Measurements from ENCODE around the gene DPP10.
"Not testable (repeated sequence)": the region's sequence is repeated elsewhere in the genome, so short reads cannot be mapped to it uniquely, and the experiment has no call there.

Gene DPP10

GRCh38 chr2:114717049-114717448 is 274.6 kb downstream of the DPP10 start:
- DNase-seq (ENCODE audit: low read depth, low spot score), result no peak

DNA sequence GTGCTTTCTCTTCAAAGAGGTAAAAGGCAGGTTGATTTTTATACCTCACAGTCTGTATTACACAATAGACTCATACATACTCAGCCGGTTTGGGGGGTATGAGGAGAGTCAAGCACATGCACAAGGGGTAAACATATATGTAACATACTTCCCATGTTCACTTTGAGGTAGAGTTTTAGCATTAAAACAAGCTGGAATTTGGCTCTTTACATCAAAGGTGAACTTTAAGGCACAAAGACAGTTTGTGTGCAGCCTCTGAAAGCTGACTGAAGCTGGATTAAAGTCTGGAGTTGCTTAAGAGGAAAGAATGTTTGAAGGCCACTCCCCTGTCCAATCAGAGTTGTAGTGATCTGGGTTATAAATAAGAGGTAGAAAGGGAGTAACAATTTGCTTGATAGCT is 282.0 kb downstream of the DPP10 start:
- no peak for DNase-seq (ENCODE audit: low read depth, low spot score)

DNA sequence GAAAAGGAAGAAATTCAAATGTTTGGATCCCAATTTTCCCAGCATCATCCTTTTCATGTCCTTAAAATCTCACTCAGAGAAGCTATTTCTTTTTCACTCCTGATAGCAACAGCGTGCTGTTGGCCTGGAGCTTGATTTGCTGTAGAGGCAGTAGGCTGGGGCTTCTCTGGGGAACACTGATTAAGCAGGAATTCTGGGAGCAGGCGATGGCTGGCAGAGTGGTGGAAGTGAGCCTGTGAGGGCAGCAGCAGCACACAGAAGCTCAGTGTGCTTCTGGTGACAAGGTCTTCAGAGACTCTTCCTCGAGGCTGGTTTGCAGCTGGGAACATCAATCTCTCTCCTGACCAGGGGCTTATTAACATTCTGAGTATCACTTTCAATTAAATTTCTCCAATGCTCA is 284.6 kb downstream of the DPP10 start:
- no peak for DNase-seq (ENCODE audit: low read depth, low spot score)

DNA sequence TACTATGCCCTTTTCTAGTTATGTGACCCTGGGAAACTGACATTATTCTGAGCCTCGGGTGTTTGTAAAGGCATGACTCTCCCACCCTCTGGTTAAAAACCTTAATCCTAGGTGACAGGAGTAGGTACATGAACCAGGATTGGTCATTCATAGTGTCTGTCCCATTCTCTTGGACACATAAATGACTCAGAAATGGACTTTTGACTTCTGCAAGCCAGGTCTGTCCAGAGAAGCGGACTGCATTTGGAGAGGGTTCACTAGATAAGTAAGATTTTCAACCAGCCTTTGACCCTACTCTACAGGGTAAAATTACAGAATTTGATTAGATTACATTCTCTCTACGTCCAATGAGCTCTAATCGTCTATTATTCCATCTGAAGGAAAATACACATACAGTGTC is 285.9 kb downstream of the DPP10 start:
- no peak for DNase-seq (ENCODE audit: low read depth, low spot score)

DNA sequence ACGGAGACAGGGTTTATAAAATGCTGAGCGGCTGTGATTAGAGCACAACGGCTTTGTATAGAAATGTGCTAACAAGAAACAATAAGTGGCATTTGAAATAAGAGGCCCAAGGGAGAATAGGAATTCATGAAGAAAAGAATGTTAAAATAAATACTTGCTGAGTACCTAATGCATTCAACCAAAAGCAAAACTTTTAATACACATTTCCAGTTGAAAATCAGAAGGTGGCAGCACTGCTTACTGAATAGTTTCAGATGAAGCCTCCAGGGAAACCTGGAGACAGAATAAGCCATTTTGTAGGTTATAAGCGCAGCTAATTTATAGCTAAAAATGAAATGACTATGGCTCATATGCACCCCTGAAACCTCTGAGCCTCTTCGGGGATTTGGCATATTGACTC is 286.6 kb downstream of the DPP10 start:
- no peak for DNase-seq (ENCODE audit: low read depth, low spot score)

- no peak for DNase-seq (ENCODE audit: low read depth, low spot score)
These were observed 292.7 kb downstream of the DPP10 start for GRCh38 chr2:114735126-114735525.

- no peak for DNase-seq (ENCODE audit: low read depth, low spot score)
These were observed 299.8 kb downstream of the DPP10 start for GRCh38 chr2:114742245-114742644.

DNA sequence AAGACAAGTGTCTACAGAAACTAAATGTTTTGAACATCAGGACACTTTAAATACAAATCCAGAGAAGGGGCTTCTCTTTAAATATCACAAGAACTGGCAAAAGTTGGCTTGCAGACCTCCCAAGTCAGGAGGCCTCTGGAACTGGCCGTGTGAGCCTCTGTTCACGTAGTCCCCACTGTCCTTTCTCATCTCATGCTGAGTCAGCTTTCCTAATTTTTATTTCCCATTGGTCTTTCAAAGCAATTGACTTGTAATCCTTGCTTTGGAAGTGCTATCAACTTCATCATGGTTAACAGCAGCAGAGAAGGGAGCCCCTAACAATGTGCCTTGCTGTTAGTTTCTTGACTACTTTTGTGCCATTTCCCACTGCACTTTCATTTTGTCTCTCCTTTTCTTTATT is 303.3 kb downstream of the DPP10 start:
- DNase-seq (ENCODE audit: low read depth, low spot score), result no peak

GRCh38 chr2:114748175-114748574 is 305.7 kb downstream of the DPP10 start:
- not testable (repeated sequence) for DNase-seq (ENCODE audit: low read depth, low spot score)

- DNase-seq (ENCODE audit: low read depth, low spot score), result no peak
These were observed 310.0 kb downstream of the DPP10 start for GRCh38 chr2:114752425-114752824.

DNA sequence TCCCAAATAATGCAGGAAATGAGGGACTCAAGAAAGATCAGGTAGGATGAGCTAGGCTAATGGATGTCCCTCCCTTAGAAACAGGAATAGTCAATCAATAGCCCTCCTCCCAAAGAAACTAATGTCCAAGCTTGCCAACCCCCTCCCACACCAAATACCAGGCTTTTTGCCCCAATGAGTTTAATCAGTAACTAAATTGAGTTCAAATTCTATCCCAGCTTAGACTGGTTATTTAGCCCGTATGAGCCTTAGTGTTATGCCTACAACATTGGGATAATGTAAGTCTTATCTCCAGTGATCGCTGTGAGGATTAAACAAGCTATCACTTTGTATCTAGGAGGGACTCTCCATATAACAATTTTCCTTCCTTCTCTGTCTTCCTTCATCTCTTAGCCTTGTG is 310.7 kb downstream of the DPP10 start:
- DNase-seq (ENCODE audit: low read depth, low spot score), result no peak

GRCh38 chr2:114754907-114755563 is 312.6 kb downstream of the DPP10 start:
- no peak for DNase-seq (ENCODE audit: low read depth, low spot score)

DNA sequence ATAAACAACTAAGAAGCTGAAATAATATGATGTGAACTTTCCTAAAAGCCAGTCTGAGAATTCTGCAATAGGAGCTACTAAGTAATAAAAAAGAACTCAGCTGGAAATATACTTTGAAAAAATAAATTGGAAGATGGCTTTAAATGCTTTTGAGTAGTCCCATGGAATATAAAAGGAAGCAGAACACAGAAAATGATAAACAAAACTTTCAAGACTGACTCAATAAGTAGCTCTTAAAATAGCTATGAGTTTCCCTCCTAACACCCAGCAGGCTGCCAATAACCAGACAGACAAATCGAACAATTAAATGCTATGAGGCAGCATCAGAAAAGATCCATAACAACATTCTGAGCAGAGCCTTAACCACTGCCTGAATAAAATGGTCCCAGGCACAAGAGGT is 319.9 kb downstream of the DPP10 start:
- DNase-seq (ENCODE audit: low read depth, low spot score), result no peak

DNA sequence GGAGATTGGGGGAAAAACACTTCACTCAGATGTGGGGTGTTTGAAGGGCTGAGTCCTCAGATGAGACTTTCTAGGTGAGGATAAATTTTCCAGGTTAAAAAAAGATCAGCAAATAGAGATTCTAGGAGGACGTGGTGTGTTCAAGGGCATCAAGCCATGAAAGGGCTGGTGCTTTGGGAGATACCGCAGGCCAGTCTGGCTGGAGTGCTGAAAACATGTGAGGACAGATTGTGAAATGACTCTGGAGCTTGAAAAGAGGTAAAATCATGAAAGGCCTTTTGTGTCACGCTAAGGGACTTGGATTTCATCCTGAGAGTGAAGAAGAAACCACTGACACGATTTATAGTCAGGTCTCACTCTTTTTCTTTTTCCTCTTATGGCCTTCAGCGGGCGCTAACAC is 320.5 kb downstream of the DPP10 start:
- DNase-seq (ENCODE audit: low read depth, low spot score), result no peak

GRCh38 chr2:114769110-114769509 is 326.7 kb downstream of the DPP10 start:
- no peak for DNase-seq (ENCODE audit: low read depth, low spot score)

DNA sequence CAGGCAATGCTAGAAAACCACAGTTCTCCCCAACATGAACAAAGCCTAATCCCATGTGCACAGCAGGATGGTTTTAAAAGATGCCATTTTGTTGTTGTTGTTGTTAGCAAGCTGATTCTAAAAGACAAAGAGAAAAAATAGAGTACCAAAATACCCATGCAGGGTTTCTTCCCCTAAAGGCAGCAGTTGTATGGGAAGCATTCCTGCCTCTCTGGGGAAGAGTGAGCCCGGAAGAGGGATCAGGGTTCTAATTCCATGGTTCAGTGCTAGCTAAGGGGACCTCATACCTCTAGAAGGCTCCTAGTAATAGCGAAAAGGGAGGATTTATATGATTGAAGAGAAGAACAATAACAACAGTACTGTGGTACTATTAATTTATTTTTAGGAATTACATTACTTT is 327.6 kb downstream of the DPP10 start:
- DNase-seq (ENCODE audit: low read depth, low spot score), result no peak

- DNase-seq (ENCODE audit: low read depth, low spot score), result no peak
These were observed 341.6 kb downstream of the DPP10 start for GRCh38 chr2:114784046-114784445.

- no peak for DNase-seq (ENCODE audit: low read depth, low spot score)
These were observed 342.6 kb downstream of the DPP10 start for GRCh38 chr2:114784890-114785583.

- DNase-seq (ENCODE audit: low read depth, low spot score), result no peak
These were observed 344.5 kb downstream of the DPP10 start for GRCh38 chr2:114786901-114787300.

- DNase-seq (ENCODE audit: low read depth, low spot score), result no peak
These were observed 345.0 kb downstream of the DPP10 start for GRCh38 chr2:114787486-114787885.

GRCh38 chr2:114789989-114790388 is 347.5 kb downstream of the DPP10 start:
- no peak for DNase-seq (ENCODE audit: low read depth, low spot score)

- DNase-seq (ENCODE audit: low read depth, low spot score), result no peak
These were observed 355.1 kb downstream of the DPP10 start for GRCh38 chr2:114797540-114797939.

- DNase-seq (ENCODE audit: low read depth, low spot score), result no peak
These were observed 355.5 kb downstream of the DPP10 start for GRCh38 chr2:114797942-114798341.

GRCh38 chr2:114800371-114800770 is 357.9 kb downstream of the DPP10 start:
- no peak for DNase-seq (ENCODE audit: low read depth, low spot score)
